Ureter (tissue), 1 donor: ENCODE results near the gene NKX2-4. TPM values are rescaled to one million over a fixed set of nuclear protein-coding genes. Genes with fewer than 3 reads are reported as not detected.

Source experiments
- DNase-seq: peaks from one replicate; pipeline ENCODE4 v3.0.0-alpha.2; 2020; ENCODE audit warnings: low spot score
- total RNA-seq: library from RNA; stranded (reverse); gene quantifications from one replicate; pipeline ENCODE4 v1.2.4, GENCODE V29; 2023
- donor health status: DM: yes; HTN: yes; CAD: no.

The NKX2-4 gene
- total RNA-seq, 1 donor from 2014 or later = not detected

GRCh38 chr20:21361266-21361665 is 36.1 kb downstream of the NKX2-4 start:
- no peak for DNase-seq

GRCh38 chr20:21360705-21361104 is 36.6 kb downstream of the NKX2-4 start:
- no peak for DNase-seq

- DNase-seq = no peak
These were observed 38.6 kb downstream of the NKX2-4 start for GRCh38 chr20:21358737-21359136.

GRCh38 chr20:21357844-21358243 is 39.5 kb downstream of the NKX2-4 start:
- no peak for DNase-seq

- DNase-seq = no peak
These were observed 40.9 kb downstream of the NKX2-4 start for GRCh38 chr20:21356386-21356785.

- DNase-seq = no peak
These were observed 41.3 kb downstream of the NKX2-4 start for GRCh38 chr20:21355981-21356380.

GRCh38 chr20:21353236-21353635 is 44.1 kb downstream of the NKX2-4 start:
- no peak for DNase-seq

GRCh38 chr20:21352703-21353102 is 44.6 kb downstream of the NKX2-4 start:
- no peak for DNase-seq

Other genes with a start within 250 kb of the NKX2-4 start
- gene XRN2, start 94.2 kb downstream of the NKX2-4 start, total RNA-seq = 59.0 TPM
- gene NKX2-2, start 116.5 kb upstream of the NKX2-4 start, total RNA-seq = not detected